A549 (cell line): ENCODE measurements around the gene RAMACL. TPM values are rescaled to one million over a fixed set of nuclear protein-coding genes. Genes with fewer than 3 reads are reported as not detected.

Experiments
- ATAC-seq, 2 experiments: fragments of 200-7000 bp in 1 of 2; fragments of >200 bp in 1 of 2; cut with Nextera tagmentation in 1 of 2; cut with Tn5 transposase in 1 of 2; 3 replicates each; pipeline versions ENCODE4 v1.8.0 to v1.9.1; 2018 to 2020; ENCODE audit warnings: mild to moderate bottlenecking in 1 of 2, moderate library complexity in 1 of 2
- CTCF ChIA-PET: fragments of 300-600 bp; sonication (Branson Sonifier 250); formaldehyde crosslinking; extraction: SDS; loops from one replicate; lab custom pipeline; 2021; ENCODE audit warnings: antibody characterized with exemption, inconsistent platforms; lab: Yijun Ruan, JAX
- POLR2A ChIA-PET: fragments of 350-600 bp; formaldehyde crosslinking; extraction: SDS; loops from one replicate; lab custom pipeline; 2021; ENCODE audit warnings: antibody characterized with exemption, inconsistent platforms; lab: Yijun Ruan, JAX
- DNase-seq, 2 experiments: peaks; one replicate each; pipeline versions ENCODE4 v3.0.0 to v3.0.0-alpha.2; 2011 to 2016; ENCODE audit warnings: low read depth in 1 of 2, low spot score in 1 of 2
- FAIRE-seq: peaks from 2 replicates; lab custom pipeline; 2011; peaks lifted over from hg19 to GRCh38; lab: Jason Lieb, UNC
- H3K27ac ChIP-seq, 2 experiments: fragments of >200 bp; sonication (Bioruptor Twin); formaldehyde crosslinking; 3 replicates each; pipeline ENCODE4 v1.5.1; 2016 to 2017
- H3K4me1 ChIP-seq: fragments of >200 bp; sonication (Bioruptor Twin); formaldehyde crosslinking; 3 replicates; pipeline ENCODE4 v1.6.1; 2016
- H3K4me2 ChIP-seq: fragments of >200 bp; sonication (Bioruptor Twin); formaldehyde crosslinking; 3 replicates; pipeline ENCODE4 v1.6.1; 2016
- H3K4me3 ChIP-seq: fragments of >200 bp; sonication (Bioruptor Twin); formaldehyde crosslinking; 3 replicates; pipeline ENCODE4 v1.5.1; 2016
- H3K9me3 ChIP-seq: fragments of >200 bp; sonication (Bioruptor Twin); formaldehyde crosslinking; 3 replicates; pipeline ENCODE4 v1.6.1; 2016
- BHLHE40 ChIP-seq: IDR thresholded peaks from 2 replicates; pipeline ENCODE4 v1.6.1; 2012; ENCODE audit warnings: low read depth, low read length, inconsistent platforms
- CBX2 ChIP-seq: fragments of 200-600 bp; sonication (generic); IDR thresholded peaks from 2 replicates; pipeline ENCODE4 v1.6.1; 2016; ENCODE audit warnings: low read depth, mild to moderate bottlenecking, borderline replicate concordance
- CBX8 ChIP-seq: fragments of 200-600 bp; sonication (generic); IDR thresholded peaks from 2 replicates; pipeline ENCODE4 v1.6.1; 2016
- EP300 ChIP-seq, 2 experiments: fragments of >200 bp; sonication (Bioruptor Twin); formaldehyde crosslinking; IDR thresholded peaks; 2 replicates in 1 of 2; 3 replicates in 1 of 2; pipeline ENCODE4 v1.6.1; 2016 to 2017
- FOSL2 ChIP-seq, 2 experiments: fragments of 450-650 bp in 1 of 2; fragments of >200 bp in 1 of 2; sonication (Bioruptor Twin) in 1 of 2; formaldehyde crosslinking; IDR thresholded peaks; 2 replicates each; pipeline versions ENCODE4 v1.5.0 to v1.6.1; 2016 to 2020; ENCODE audit warnings: mild to moderate bottlenecking in 1 of 2, moderate library complexity in 1 of 2
- HEYL ChIP-seq: fragments of 250-450 bp; sonication (Bioruptor Pico); IDR thresholded peaks from 2 replicates; pipeline ENCODE4 v1.8.0; 2021; ENCODE audit warnings: mild to moderate bottlenecking, moderate library complexity
- HOXA7 ChIP-seq: fragments of 250-450 bp; sonication (Bioruptor Pico); IDR thresholded peaks from 2 replicates; pipeline ENCODE4 v1.5.0; 2020; ENCODE audit warnings: mild to moderate bottlenecking, moderate library complexity
- JUN ChIP-seq, 2 experiments: fragments of >200 bp; sonication (Bioruptor Twin); formaldehyde crosslinking; IDR thresholded peaks; 2 replicates in 1 of 2; 3 replicates in 1 of 2; pipeline ENCODE4 v1.6.1; 2016 to 2017
- KDM1A ChIP-seq: fragments of 200-600 bp; sonication (generic); IDR thresholded peaks from 2 replicates; pipeline ENCODE4 v1.6.1; 2016; ENCODE audit warnings: low read depth, mild to moderate bottlenecking
- KDM5A ChIP-seq: fragments of 200-600 bp; sonication (generic); IDR thresholded peaks from 2 replicates; pipeline ENCODE4 v1.6.1; 2016; ENCODE audit warnings: antibody characterized with exemption, mild to moderate bottlenecking
- NFE2L2 ChIP-seq: fragments of 150-350 bp; conservative IDR thresholded peaks from 2 replicates; pipeline ENCODE4 v1.6.1; 2014; ENCODE audit warnings: low read length
- PHF8 ChIP-seq: fragments of 200-600 bp; sonication (generic); IDR thresholded peaks from 2 replicates; pipeline ENCODE4 v1.6.1; 2016; ENCODE audit warnings: low read depth, mild to moderate bottlenecking, antibody characterized with exemption, moderate library complexity, borderline replicate concordance
- RARB ChIP-seq: fragments of 250-450 bp; sonication (Bioruptor Pico); IDR thresholded peaks from 2 replicates; pipeline ENCODE4 v1.8.0; 2021; ENCODE audit warnings: mild to moderate bottlenecking, moderate library complexity
- RCOR1 ChIP-seq: fragments of 150-350 bp; IDR thresholded peaks from 2 replicates; pipeline ENCODE4 v1.6.1; 2014; ENCODE audit warnings: antibody characterized with exemption, low read length, low read depth
- RFX5 ChIP-seq: fragments of 450-650 bp; IDR thresholded peaks from 2 replicates; pipeline ENCODE4 v1.7.1; 2014; ENCODE audit warnings: antibody characterized with exemption, mild to moderate bottlenecking, moderate library complexity
- SMC3 ChIP-seq: fragments of >200 bp; sonication (Bioruptor Twin); formaldehyde crosslinking; IDR thresholded peaks from 3 replicates; pipeline ENCODE4 v1.6.1; 2018; ENCODE audit warnings: inconsistent platforms
- ZC3H11A ChIP-seq: fragments of 450-650 bp; IDR thresholded peaks from 2 replicates; pipeline ENCODE4 v1.6.1; 2014; ENCODE audit warnings: antibody characterized with exemption, mild to moderate bottlenecking
- WGBS: methylation state at CpG from one replicate; pipeline ENCODE4 v1.1.6; 2017; ENCODE audit errors: missing lambda C conversion rate; 5-methylcytosine and 5-hydroxymethylcytosine counted together
- polyA plus RNA-seq, 4 experiments: library from polyadenylated mRNA; depleted of rRNA in 3 of 4; stranded (reverse); fragments of >200 nt; fragmentation: RNase III in 1 of 4; extraction: RNeasy Plus Mini Kit Qiagen cat#74134 plus additional on column Dnase treatment in 1 of 4; gene quantifications; 2 replicates in 3 of 4; 3 replicates in 1 of 4; pipeline ENCODE4 v1.2.3, GENCODE V29; 2011 to 2017
- TF ChIP-seq, protein P1 (sequence below): fragments of 250-450 bp; sonication (Bioruptor Pico); IDR thresholded peaks from 2 replicates; pipeline ENCODE4 v1.5.0; 2021; ENCODE audit warnings: mild to moderate bottlenecking, moderate library complexity, borderline replicate concordance
- TF ChIP-seq, protein P2 (sequence below): fragments of 450-650 bp; IDR thresholded peaks from 2 replicates; pipeline ENCODE4 v1.6.1; 2014; ENCODE audit warnings: antibody characterized with exemption
- TF ChIP-seq, protein P3 (sequence below): fragments of >200 bp; sonication (Bioruptor Twin); formaldehyde crosslinking; IDR thresholded peaks from 3 replicates; pipeline ENCODE4 v1.5.1; 2016

The RAMACL gene
- polyA plus RNA-seq, 2 of the 4 experiments (the other 2 are of a cell fraction), result 0.08 to 0.67 TPM

DNA sequence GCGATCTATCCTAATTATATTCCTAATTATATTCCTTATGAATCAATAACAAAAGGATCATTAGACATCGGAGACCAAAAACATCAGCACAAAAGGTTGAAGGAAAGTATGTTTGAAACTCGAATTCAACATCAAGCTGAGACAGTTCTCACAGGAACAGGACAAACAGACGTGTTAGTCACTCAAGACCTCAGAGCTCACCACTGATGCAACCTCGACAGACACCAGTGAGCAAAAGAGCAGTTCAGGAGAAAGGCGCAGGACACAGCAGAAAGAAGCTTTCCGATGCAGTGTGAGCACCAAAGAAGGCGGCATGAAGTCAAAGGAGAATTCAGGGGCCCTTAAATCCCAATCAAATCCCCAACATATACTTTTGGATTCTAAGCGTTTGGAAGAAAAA lies 6.3 kb upstream of the RAMACL start:
- POLR2A ChIA-PET, result no interaction called here
- no peaks in the 10 kb centered on the region for H3K4me1 ChIP-seq
- ATAC-seq (no peak), FAIRE-seq (no peak), DNase-seq (no peak)
- no peak overlapping the region for H3K27ac ChIP-seq
- H3K4me2 ChIP-seq, result no peak overlapping the region
- no peaks in the 10 kb centered on the region for H3K9me3 ChIP-seq
- WGBS, result 45% methylated on average over 9 of the region's 9 CpGs
- no peak for TF ChIP-seq BHLHE40
- TF ChIP-seq, protein P1, sequence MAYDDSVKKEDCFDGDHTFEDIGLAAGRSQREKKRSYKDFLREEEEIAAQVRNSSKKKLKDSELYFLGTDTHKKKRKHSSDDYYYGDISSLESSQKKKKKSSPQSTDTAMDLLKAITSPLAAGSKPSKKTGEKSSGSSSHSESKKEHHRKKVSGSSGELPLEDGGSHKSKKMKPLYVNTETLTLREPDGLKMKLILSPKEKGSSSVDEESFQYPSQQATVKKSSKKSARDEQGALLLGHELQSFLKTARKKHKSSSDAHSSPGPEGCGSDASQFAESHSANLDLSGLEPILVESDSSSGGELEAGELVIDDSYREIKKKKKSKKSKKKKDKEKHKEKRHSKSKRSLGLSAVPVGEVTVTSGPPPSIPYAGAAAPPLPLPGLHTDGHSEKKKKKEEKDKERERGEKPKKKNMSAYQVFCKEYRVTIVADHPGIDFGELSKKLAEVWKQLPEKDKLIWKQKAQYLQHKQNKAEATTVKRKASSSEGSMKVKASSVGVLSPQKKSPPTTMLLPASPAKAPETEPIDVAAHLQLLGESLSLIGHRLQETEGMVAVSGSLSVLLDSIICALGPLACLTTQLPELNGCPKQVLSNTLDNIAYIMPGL (CRISPR knock-in tag), result no peak
- no peak for TF ChIP-seq HEYL (CRISPR knock-in tag)
- TF ChIP-seq KDM5A, result no peak
- TF ChIP-seq CBX8, result no peak
- TF ChIP-seq RARB (CRISPR knock-in tag), result no peak
- TF ChIP-seq HOXA7 (CRISPR knock-in tag), result no peak
- no peak for TF ChIP-seq JUN (IDR thresholded peaks at IDR 0.05)
- no peak for TF ChIP-seq PHF8
- TF ChIP-seq NFE2L2, result no peak
- no peak for TF ChIP-seq ZC3H11A
- no peak for TF ChIP-seq FOSL2 (IDR thresholded peaks at IDR 0.05)
- no peak for TF ChIP-seq FOSL2 (CRISPR knock-in tag; IDR thresholded peaks at IDR 0.05)
- TF ChIP-seq, protein P2, sequence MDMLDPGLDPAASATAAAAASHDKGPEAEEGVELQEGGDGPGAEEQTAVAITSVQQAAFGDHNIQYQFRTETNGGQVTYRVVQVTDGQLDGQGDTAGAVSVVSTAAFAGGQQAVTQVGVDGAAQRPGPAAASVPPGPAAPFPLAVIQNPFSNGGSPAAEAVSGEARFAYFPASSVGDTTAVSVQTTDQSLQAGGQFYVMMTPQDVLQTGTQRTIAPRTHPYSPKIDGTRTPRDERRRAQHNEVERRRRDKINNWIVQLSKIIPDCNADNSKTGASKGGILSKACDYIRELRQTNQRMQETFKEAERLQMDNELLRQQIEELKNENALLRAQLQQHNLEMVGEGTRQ, result no peak
- TF ChIP-seq EP300 (IDR thresholded peaks at IDR 0.05), result no peak
- TF ChIP-seq, protein P3, sequence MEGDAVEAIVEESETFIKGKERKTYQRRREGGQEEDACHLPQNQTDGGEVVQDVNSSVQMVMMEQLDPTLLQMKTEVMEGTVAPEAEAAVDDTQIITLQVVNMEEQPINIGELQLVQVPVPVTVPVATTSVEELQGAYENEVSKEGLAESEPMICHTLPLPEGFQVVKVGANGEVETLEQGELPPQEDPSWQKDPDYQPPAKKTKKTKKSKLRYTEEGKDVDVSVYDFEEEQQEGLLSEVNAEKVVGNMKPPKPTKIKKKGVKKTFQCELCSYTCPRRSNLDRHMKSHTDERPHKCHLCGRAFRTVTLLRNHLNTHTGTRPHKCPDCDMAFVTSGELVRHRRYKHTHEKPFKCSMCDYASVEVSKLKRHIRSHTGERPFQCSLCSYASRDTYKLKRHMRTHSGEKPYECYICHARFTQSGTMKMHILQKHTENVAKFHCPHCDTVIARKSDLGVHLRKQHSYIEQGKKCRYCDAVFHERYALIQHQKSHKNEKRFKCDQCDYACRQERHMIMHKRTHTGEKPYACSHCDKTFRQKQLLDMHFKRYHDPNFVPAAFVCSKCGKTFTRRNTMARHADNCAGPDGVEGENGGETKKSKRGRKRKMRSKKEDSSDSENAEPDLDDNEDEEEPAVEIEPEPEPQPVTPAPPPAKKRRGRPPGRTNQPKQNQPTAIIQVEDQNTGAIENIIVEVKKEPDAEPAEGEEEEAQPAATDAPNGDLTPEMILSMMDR, result no peak
- no peak for TF ChIP-seq SMC3
- no peak for TF ChIP-seq KDM1A
- no peak for TF ChIP-seq RFX5
- no peak for TF ChIP-seq CBX2
- no peak for TF ChIP-seq RCOR1
- CTCF ChIA-PET, result no interaction called here
- H3K4me3 ChIP-seq, result no peak overlapping the region

DNA sequence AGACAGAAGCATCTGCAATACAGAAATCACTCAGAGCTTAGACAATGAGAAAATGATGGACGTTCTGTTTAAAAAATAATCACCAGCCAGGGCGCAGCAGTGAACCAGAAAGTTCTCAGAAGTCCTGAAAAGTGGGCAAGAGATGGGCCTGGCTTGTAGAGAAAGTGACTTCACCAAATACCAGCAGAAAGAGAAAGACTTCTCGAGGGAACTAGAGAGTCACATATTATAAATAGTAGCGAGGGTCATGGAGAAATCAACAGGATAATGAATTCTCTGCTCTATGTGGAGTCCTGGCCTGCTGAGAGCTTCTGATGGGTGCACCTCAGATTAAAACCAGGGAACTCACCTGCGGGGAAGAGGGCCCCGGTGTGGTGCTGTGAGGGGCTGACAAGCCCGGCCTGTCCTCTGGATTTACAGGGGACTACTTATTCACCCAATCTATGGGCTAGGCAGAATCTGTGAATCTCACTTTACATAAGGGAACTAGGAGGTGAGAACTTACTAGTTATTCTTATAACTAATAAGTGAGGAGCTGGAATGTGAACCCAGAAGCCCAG lies 5.6 kb upstream of the RAMACL start:
- no peak for DNase-seq
- Histone ChIP-seq H3K27ac (no peak overlapping the region), H3K4me1 (no peaks in the 10 kb centered on the region), H3K9me3 (no peaks in the 10 kb centered on the region), H3K4me2 (no peak overlapping the region), H3K4me3 (no peak overlapping the region)
- ATAC-seq, result no peak
- ChIA-PET CTCF (no interaction called here), POLR2A (no interaction called here)
- TF ChIP-seq RFX5 (no peak), PHF8 (no peak)
- TF ChIP-seq, protein P2, result no peak
- 42% methylated on average over 6 of the region's 7 CpGs for WGBS
- FAIRE-seq, result no peak
